Measurements from ENCODE around the gene TBC1D5.

DNA sequence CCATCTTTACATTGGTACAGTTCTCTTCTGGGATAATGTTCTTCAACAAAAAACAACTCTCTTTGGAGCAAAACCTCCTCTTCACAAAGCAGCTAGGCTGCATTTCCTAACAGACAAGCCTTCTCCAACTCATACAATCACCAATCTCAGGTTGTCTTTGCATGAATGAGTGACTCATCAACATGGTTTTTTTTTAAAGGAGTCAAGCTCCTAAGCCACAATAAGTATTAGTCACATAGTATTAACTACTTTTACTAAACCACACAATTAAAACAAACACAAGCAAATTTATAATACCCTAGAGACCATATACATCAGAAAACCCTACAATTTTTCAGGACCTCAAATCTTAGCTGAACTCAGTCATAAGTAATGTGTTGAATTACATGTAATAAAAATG is 137.4 kb downstream of the TBC1D5 start:
- TF ChIP-seq, protein P1, sequence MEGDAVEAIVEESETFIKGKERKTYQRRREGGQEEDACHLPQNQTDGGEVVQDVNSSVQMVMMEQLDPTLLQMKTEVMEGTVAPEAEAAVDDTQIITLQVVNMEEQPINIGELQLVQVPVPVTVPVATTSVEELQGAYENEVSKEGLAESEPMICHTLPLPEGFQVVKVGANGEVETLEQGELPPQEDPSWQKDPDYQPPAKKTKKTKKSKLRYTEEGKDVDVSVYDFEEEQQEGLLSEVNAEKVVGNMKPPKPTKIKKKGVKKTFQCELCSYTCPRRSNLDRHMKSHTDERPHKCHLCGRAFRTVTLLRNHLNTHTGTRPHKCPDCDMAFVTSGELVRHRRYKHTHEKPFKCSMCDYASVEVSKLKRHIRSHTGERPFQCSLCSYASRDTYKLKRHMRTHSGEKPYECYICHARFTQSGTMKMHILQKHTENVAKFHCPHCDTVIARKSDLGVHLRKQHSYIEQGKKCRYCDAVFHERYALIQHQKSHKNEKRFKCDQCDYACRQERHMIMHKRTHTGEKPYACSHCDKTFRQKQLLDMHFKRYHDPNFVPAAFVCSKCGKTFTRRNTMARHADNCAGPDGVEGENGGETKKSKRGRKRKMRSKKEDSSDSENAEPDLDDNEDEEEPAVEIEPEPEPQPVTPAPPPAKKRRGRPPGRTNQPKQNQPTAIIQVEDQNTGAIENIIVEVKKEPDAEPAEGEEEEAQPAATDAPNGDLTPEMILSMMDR (IDR thresholded peaks at IDR 0.05): no peak
- no peak for TF ChIP-seq EZH2phosphoT487 (IDR thresholded peaks at IDR 0.05)

Data from neural progenitor cell (in vitro differentiated cells).